ENCODE data around the gene HTR3C.

- TF ChIP-seq CTCF (IDR thresholded peaks at IDR 0.05; ENCODE audit: low read length), result peak; percentile 31; the same call in 1 of the 2 replicates
- TF ChIP-seq EZH2 (optimal IDR thresholded peaks at IDR 0.05; ENCODE audit: low read depth, low read length), result no peak
- TF ChIP-seq EZH2phosphoT487 (IDR thresholded peaks at IDR 0.05; ENCODE audit: low read length), result no peak
Observed at GRCh38 chr3:184037816-184038215, 15.0 kb upstream of the HTR3C start.
